Ishikawa (cell line): ENCODE measurements around the gene CTTN.

Source experiments
- CEBPB ChIP-seq: IDR thresholded peaks from 2 replicates; pipeline ENCODE4 v1.6.1; 2012
- CREB1 ChIP-seq: IDR thresholded peaks from 2 replicates; pipeline ENCODE4 v1.6.1; 2012; ENCODE audit warnings: low read depth
- EGR1 ChIP-seq: IDR thresholded peaks from 2 replicates; pipeline ENCODE4 v1.6.1; 2012
- EP300 ChIP-seq: IDR thresholded peaks from 2 replicates; pipeline ENCODE4 v1.6.1; 2012; ENCODE audit warnings: borderline replicate concordance
- FOXM1 ChIP-seq: IDR thresholded peaks from 2 replicates; pipeline ENCODE4 v1.6.1; 2012; ENCODE audit warnings: low read depth, borderline replicate concordance
- MAX ChIP-seq: IDR thresholded peaks from 2 replicates; pipeline ENCODE4 v1.6.1; 2012
- NFIC ChIP-seq: IDR thresholded peaks from 2 replicates; pipeline ENCODE4 v1.6.1; 2012
- RAD21 ChIP-seq: IDR thresholded peaks from 2 replicates; pipeline ENCODE4 v1.6.1; 2012; ENCODE audit warnings: low read depth
- TAF1 ChIP-seq: IDR thresholded peaks from 2 replicates; pipeline ENCODE4 v1.6.1; 2012; ENCODE audit warnings: low read depth, mild to moderate bottlenecking
- TCF12 ChIP-seq: IDR thresholded peaks from 2 replicates; pipeline ENCODE4 v1.6.1; 2012; ENCODE audit warnings: low read depth
- TEAD4 ChIP-seq: IDR thresholded peaks from 2 replicates; pipeline ENCODE4 v1.6.1; 2012
- USF1 ChIP-seq: IDR thresholded peaks from 2 replicates; pipeline ENCODE4 v1.6.1; 2012
- YY1 ChIP-seq: IDR thresholded peaks from 2 replicates; pipeline ENCODE4 v1.6.1; 2012; ENCODE audit warnings: low read depth
- ZBTB7A ChIP-seq: IDR thresholded peaks from 2 replicates; pipeline ENCODE4 v1.6.1; 2012; ENCODE audit warnings: low read depth
- TF ChIP-seq, protein P1 (sequence below): IDR thresholded peaks from 2 replicates; pipeline ENCODE4 v1.6.1; 2012; ENCODE audit warnings: low read depth, mild to moderate bottlenecking

Gene CTTN

DNA sequence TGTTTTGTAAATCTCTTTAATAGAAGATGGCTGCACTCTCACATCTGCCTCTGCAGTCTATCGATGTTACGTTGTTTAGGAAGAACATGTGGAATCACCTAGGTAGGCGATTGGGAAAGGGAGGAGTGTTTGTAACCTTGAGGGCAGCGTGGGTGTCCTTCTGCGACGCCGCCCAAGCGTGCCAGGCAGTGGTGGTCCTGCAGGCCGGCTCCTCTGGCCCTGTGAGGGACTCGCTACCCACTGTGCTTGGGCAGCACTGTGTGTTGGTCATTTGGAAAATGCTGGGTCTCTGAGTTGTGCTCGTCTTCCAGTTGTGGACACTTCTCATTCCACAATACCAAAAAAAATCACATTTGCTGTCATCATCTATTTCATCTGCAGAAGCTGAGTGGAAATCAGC is 29.1 kb downstream of the CTTN start:
- TF ChIP-seq YY1 (no peak), TCF12 (no peak), FOXM1 (no peak), MAX (no peak), CEBPB (no peak), TAF1 (no peak), EP300 (no peak), EGR1 (no peak), CREB1 (no peak), RAD21 (no peak)
- TF ChIP-seq, protein P1, sequence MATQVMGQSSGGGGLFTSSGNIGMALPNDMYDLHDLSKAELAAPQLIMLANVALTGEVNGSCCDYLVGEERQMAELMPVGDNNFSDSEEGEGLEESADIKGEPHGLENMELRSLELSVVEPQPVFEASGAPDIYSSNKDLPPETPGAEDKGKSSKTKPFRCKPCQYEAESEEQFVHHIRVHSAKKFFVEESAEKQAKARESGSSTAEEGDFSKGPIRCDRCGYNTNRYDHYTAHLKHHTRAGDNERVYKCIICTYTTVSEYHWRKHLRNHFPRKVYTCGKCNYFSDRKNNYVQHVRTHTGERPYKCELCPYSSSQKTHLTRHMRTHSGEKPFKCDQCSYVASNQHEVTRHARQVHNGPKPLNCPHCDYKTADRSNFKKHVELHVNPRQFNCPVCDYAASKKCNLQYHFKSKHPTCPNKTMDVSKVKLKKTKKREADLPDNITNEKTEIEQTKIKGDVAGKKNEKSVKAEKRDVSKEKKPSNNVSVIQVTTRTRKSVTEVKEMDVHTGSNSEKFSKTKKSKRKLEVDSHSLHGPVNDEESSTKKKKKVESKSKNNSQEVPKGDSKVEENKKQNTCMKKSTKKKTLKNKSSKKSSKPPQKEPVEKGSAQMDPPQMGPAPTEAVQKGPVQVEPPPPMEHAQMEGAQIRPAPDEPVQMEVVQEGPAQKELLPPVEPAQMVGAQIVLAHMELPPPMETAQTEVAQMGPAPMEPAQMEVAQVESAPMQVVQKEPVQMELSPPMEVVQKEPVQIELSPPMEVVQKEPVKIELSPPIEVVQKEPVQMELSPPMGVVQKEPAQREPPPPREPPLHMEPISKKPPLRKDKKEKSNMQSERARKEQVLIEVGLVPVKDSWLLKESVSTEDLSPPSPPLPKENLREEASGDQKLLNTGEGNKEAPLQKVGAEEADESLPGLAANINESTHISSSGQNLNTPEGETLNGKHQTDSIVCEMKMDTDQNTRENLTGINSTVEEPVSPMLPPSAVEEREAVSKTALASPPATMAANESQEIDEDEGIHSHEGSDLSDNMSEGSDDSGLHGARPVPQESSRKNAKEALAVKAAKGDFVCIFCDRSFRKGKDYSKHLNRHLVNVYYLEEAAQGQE = no peak

- TF ChIP-seq EP300 (no peak), USF1 (no peak), NFIC (no peak), TEAD4 (no peak), MAX (no peak)
Measured at GRCh38 chr11:70428701-70429427, 30.5 kb downstream of the CTTN start.

DNA sequence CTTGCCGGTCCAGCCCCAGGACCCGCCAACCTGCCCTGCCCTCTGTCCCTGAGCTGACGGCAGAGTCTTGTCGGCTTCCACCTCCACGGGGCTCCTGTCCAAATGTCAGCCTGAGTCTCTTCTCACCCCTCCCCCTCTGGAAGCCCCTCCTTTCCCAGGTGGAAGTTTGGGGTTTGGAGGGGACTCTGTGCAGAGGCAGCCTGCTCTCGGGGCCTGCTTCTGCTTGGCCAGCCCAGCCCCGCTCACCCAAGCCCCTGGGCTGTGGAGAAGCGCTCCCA is 31.0 kb downstream of the CTTN start:
- TF ChIP-seq CEBPB (no peak), YY1 (no peak), TCF12 (no peak), CREB1 (no peak), ZBTB7A (no peak), NFIC (no peak), FOXM1 (no peak), TEAD4 (no peak), RAD21 (no peak), EGR1 (no peak), USF1 (no peak), MAX (no peak), TAF1 (no peak), EP300 (no peak)
- TF ChIP-seq, protein P1 = no peak

DNA sequence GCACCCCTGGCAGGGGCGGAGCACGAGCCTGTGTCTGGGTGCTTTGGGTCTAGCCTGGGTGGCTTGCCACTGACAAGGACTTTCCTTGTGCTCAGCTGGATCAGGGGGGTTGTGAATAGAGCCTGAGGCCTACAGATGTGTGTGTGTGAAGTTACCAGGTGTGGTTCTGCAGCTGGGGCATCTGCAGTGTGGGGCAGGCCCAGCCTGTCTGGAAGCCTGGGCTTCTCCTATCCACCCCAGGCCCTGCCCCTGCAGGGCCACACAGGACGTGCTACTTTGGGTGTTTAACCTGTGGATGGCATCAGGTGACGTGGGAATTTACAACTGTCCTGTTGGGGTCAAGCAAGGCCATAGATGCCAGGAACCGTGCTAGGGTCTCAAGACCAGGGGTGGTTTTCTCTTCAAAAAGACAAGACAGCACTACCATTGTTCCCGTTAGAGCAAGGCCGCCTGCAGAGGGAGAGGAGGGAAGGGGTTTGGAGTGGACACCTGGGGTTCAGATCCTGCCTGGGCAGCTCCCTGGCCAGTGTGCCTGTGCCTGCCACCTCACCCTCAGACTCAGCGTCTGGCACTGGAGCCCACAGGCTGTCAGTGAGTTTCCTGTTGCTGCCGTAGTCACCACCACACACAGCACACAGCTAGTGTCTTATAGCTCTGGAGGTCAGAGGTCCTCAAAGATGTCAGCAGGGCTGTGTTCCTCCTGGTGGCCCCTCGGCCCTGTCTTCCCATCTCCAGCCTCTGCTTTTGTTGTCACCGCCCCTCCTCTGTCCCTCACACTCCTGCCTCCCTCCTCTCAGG is 31.6 kb downstream of the CTTN start:
- TF ChIP-seq CEBPB = no peak
- TF ChIP-seq EP300 = no peak
- no peak for TF ChIP-seq MAX
- TF ChIP-seq EGR1 = no peak
- TF ChIP-seq TEAD4 = no peak
- TF ChIP-seq NFIC = no peak
- TF ChIP-seq CREB1 = no peak
- TF ChIP-seq TAF1 = no peak
- TF ChIP-seq, protein P1 = no peak
- no peak for TF ChIP-seq ZBTB7A
- no peak for TF ChIP-seq YY1
- no peak for TF ChIP-seq RAD21
- no peak for TF ChIP-seq TCF12
- no peak for TF ChIP-seq USF1
- TF ChIP-seq FOXM1 = no peak
